ENCODE results near the gene AGPAT4.

Gene AGPAT4

GRCh38 chr6:161290751-161291150 lies 16.9 kb upstream of the AGPAT4 start:
- no peaks in the 10 kb centered on the region for H3F3A ChIP-seq (ENCODE audit: control insufficient read depth, insufficient read depth)
- no peak for TF ChIP-seq CTCF (IDR thresholded peaks at IDR 0.05; ENCODE audit: low read depth, low read length, poor library complexity, severe bottlenecking)
- TF ChIP-seq EZH2phosphoT487 (IDR thresholded peaks at IDR 0.05; ENCODE audit: borderline replicate concordance, low read length) = no peak
- no peaks in the 10 kb centered on the region for H4K20me1 ChIP-seq (ENCODE audit: control insufficient read depth, insufficient read depth, low read depth, low read length)
- no peaks in the 10 kb centered on the region for H3K79me2 ChIP-seq (ENCODE audit: control insufficient read depth, low read length)
- H3K9me3 ChIP-seq (ENCODE audit: control insufficient read depth, insufficient read depth, low read length) = no peaks in the 10 kb centered on the region
- H3K36me3 ChIP-seq (ENCODE audit: control insufficient read depth, low read length) = no peaks in the 10 kb centered on the region
- no peaks in the 10 kb centered on the region for H3K4me1 ChIP-seq (ENCODE audit: control insufficient read depth, low read length)
- no peaks in the 10 kb centered on the region for H3K9me2 ChIP-seq (replicated peaks; ENCODE audit: control insufficient read depth, low read length)
- no peak overlapping the region for H3K4me3 ChIP-seq (ENCODE audit: low read length)
- H3K27me3 ChIP-seq (ENCODE audit: control insufficient read depth, low read length) = no peaks in the 10 kb centered on the region
- no peak overlapping the region for H3K4me2 ChIP-seq (ENCODE audit: low read length)
- no peak overlapping the region for H3K27ac ChIP-seq (ENCODE audit: low read depth, low read length)

- H3K4me3 ChIP-seq (ENCODE audit: low read length) = no peak overlapping the region
- no peaks in the 10 kb centered on the region for H4K20me1 ChIP-seq (ENCODE audit: control insufficient read depth, insufficient read depth, low read depth, low read length)
- no peaks in the 10 kb centered on the region for H3K9me3 ChIP-seq (ENCODE audit: control insufficient read depth, insufficient read depth, low read length)
- H3F3A ChIP-seq (ENCODE audit: control insufficient read depth, insufficient read depth) = no peaks in the 10 kb centered on the region
- no peak overlapping the region for H3K4me2 ChIP-seq (ENCODE audit: low read length)
- H3K36me3 ChIP-seq (ENCODE audit: control insufficient read depth, low read length) = no peaks in the 10 kb centered on the region
- H3K4me1 ChIP-seq (ENCODE audit: control insufficient read depth, low read length) = no peaks in the 10 kb centered on the region
- H3K79me2 ChIP-seq (ENCODE audit: control insufficient read depth, low read length) = no peaks in the 10 kb centered on the region
- H3K9me2 ChIP-seq (replicated peaks; ENCODE audit: control insufficient read depth, low read length) = no peaks in the 10 kb centered on the region
- H3K27me3 ChIP-seq (ENCODE audit: control insufficient read depth, low read length) = peaks cover 4% of the 10 kb centered on the region; the same call in 1 of the 2 replicates
- no peak overlapping the region for H3K27ac ChIP-seq (ENCODE audit: low read depth, low read length)
- no peak for TF ChIP-seq CTCF (IDR thresholded peaks at IDR 0.05; ENCODE audit: low read depth, low read length, poor library complexity, severe bottlenecking)
- TF ChIP-seq EZH2phosphoT487 (IDR thresholded peaks at IDR 0.05; ENCODE audit: borderline replicate concordance, low read length) = no peak
Measured at GRCh38 chr6:161284653-161285052, 10.8 kb upstream of the AGPAT4 start.

- H3K4me1 ChIP-seq (ENCODE audit: control insufficient read depth, low read length) = no peaks in the 10 kb centered on the region
- no peaks in the 10 kb centered on the region for H3K36me3 ChIP-seq (ENCODE audit: control insufficient read depth, low read length)
- H3K27ac ChIP-seq (ENCODE audit: low read depth, low read length) = no peak overlapping the region
- no peak for TF ChIP-seq EZH2phosphoT487 (IDR thresholded peaks at IDR 0.05; ENCODE audit: borderline replicate concordance, low read length)
- TF ChIP-seq CTCF (IDR thresholded peaks at IDR 0.05; ENCODE audit: low read depth, low read length, poor library complexity, severe bottlenecking) = no peak
- H3F3A ChIP-seq (ENCODE audit: control insufficient read depth, insufficient read depth) = no peaks in the 10 kb centered on the region
- no peak overlapping the region for H3K4me2 ChIP-seq (ENCODE audit: low read length)
- H3K4me3 ChIP-seq (ENCODE audit: low read length) = no peak overlapping the region
- H3K9me2 ChIP-seq (replicated peaks; ENCODE audit: control insufficient read depth, low read length) = no peaks in the 10 kb centered on the region
- no peaks in the 10 kb centered on the region for H3K79me2 ChIP-seq (ENCODE audit: control insufficient read depth, low read length)
- H4K20me1 ChIP-seq (ENCODE audit: control insufficient read depth, insufficient read depth, low read depth, low read length) = no peaks in the 10 kb centered on the region
- H3K9me3 ChIP-seq (ENCODE audit: control insufficient read depth, insufficient read depth, low read length) = no peaks in the 10 kb centered on the region
- H3K27me3 ChIP-seq (ENCODE audit: control insufficient read depth, low read length) = peaks cover 6% of the 10 kb centered on the region; the same call in 1 of the 2 replicates
Measured at GRCh38 chr6:161281092-161281491, 7.2 kb upstream of the AGPAT4 start.

Measured in DOHH2 (cell line).